Amniotic epithelial cell (primary cell): ENCODE data around the gene CLEC10A.

ENCODE experiments used
- DNase-seq: peaks from one replicate; pipeline ENCODE4 v3.0.0-alpha.2; 2010; ENCODE audit warnings: low read depth

The CLEC10A gene

DNA sequence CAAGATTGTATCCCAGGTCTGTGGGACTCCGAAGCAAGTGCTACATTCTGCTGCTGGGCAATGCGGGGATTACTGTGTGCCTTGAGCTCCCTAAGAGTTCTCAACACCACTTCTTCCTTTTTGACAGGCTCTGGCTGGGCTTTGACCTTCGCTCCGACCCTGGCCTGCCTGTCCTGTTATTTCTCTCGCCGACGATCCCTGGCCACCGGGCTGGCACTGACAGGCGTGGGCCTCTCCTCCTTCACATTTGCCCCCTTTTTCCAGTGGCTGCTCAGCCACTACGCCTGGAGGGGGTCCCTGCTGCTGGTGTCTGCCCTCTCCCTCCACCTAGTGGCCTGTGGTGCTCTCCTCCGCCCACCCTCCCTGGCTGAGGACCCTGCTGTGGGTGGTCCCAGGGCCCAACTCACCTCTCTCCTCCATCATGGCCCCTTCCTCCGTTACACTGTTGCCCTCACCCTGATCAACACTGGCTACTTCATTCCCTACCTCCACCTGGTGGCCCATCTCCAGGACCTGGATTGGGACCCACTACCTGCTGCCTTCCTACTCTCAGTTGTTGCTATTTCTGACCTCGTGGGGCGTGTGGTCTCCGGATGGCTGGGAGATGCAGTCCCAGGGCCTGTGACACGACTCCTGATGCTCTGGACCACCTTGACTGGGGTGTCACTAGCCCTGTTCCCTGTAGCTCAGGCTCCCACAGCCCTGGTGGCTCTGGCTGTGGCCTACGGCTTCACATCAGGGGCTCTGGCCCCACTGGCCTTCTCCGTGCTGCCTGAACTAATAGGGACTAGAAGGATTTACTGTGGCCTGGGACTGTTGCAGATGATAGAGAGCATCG lies 41.8 kb downstream of the CLEC10A start:
- no peak for DNase-seq

DNA sequence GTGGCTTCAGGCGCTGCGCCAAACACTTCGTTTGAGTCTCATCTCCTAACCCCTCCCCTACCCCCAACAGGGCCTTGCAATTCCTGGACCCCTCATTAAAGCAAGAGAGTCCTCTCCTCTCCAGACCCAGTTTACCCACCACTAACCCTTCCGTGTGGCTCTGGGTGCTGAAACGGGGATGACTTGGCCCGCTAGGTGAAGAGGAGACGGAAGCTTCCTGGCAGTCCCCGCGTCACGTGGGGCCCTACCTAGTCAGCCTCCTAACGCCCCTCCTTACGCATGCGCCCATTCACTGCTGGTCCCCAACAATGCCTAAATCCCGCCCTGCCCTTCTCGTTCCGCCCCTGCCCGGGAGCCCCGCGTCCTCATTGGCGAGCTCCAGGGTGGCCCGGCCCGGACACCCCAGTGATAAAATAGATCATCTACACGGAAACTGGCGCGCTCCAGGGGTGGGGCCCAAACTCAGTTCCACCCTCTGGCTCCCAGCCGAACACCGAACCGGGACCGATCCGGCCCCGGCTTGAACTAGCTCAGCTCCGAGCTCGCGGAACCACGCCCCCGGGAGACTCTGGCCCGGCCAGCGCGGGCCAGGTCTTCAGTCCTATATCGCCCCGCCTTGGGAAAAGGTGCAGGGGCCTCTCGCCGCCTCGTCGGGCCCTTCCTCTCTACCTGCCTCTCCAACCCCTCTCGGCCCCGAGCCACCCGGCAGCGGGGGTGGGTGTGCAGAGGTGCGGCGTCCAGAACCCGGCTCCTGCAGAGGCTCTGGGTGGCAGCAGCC lies 44.3 kb downstream of the CLEC10A start, which contains the start of gene SLC16A13:
SLC16A13 (plus strand) TSS at position 425 of the 778 bp plus-strand sequence. CDS start 368 bp downstream, outside the sequence.
- DNase-seq: peak; percentile 92

DNA sequence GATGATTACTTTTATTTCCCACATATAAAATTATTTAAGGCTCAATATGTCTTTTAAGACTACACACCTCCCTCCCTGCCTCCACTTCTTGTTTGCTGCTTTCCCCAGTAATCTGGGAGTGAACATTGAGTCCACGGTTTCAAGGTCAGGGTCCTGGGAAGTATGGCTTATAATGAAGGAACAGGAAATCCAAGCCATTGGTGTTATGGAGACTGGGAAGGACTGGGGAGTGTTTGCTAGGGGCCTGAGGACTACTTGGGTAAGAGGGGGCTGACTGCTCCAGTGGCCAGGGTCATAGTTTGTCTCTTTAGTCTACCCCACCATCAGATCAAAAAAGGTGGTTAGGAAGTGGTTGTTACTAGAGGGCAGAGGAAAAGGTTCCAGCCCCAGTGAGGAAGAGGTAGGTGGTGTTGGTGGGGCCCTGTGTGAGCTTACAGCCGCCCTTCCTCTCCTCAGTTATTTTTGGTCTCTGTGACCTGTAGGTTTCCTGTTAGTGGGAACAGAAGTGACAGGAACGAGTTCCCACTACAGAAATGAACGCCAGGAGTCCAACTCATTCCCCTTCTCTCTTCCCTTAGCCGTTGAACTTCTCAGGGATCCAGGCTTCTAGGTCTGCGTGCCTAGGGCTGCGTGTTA lies 45.0 kb downstream of the CLEC10A start:
- DNase-seq: no peak

DNA sequence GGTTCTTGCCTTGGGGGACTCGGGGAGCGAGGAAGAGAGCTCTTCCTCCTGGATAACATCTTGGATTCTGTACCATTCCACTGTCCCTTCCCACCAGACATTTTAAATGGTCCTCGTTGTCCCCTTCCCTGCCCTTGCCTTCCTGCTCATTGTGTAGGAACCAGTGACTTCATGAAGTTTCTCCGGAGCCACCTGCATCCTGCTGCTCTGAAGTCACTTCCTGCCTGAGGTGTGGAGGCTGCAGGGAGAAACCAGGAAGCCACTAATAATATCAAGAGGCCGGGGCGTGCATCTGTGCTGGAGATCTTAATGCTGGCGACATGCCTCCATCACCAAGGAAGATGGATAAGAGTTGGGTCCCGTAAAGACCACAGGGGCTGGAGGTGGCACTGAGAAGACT lies 50.4 kb downstream of the CLEC10A start:
- DNase-seq: no peak

DNA sequence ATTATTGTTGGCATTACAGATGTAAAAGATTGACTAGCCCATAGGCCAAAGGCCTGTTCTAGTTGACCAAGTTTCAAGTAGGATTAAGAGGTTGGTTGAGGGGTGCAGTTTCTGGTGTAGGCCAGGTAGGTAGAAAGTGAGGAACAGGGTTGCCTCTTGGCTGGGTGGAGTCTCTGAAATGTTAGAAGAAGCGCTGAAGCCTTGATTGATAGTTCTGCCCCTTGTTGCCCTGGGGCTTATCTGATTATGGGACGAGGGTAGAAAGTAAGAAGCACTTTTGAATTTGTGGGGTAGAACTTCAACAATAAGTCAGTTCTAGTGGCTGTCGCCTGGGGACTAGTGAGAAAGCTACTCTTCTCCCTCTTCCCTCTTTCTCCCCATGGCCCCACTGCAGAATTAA lies 51.0 kb downstream of the CLEC10A start:
- no peak for DNase-seq

DNA sequence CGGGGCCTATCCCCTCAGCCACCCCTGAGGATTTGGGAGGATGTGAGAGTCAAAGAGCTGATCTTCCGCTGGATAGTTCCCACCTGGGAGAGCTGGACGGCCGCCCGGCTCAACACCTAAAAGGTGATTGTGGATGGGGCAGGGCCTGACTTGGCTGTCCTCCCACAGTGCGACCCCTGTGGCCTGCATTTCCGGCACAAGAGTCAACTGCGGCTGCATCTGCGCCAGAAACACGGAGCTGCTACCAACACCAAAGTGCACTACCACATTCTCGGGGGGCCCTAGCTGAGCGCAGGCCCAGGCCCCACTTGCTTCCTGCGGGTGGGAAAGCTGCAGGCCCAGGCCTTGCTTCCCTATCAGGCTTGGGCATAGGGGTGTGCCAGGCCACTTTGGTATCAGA lies 52.7 kb downstream of the CLEC10A start:
- no peak for DNase-seq

DNA sequence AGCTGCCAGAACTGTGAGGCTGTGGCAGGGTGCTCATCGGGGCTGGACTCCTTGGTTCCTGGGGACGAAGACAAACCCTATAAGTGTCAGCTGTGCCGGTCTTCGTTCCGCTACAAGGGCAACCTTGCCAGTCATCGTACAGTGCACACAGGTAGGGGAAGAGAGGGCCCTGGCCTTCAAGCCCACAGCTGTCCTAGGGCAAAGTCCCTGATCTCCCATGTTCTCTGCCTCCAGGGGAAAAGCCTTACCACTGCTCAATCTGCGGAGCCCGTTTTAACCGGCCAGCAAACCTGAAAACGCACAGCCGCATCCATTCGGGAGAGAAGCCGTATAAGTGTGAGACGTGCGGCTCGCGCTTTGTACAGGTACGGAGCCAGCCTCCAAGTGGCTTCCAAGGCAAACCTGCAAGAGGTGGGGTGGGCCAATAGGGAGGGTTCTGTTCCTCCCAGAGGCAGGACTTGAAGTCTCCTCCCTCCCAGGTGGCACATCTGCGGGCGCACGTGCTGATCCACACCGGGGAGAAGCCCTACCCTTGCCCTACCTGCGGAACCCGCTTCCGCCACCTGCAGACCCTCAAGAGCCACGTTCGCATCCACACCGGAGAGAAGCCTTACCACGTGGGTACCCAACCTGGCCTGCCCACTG lies 53.5 kb downstream of the CLEC10A start:
- no peak for DNase-seq

DNA sequence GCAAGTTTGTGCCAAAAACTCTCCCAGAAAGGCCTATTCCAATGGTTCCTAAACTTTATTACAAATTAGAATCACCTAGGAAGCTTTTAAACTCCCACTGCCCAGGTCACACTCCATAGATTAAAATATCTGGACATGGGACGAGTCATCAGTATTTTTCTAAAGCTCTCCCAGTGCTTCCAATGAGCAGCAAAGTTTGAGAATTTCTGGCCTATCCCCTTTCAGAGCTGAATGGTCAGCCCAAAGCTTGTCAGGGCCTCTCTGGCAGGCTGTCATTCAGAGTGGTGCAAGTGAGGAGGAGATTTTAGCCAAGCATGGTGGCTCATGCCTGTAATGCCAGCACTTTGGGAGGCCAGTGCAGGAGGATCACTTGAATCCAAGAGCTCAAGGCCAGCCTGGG lies 54.8 kb downstream of the CLEC10A start:
- DNase-seq: peak; percentile 29
